NCI-H146 treated with DMSO at 0.1 percent for 48 hours (cell line): Measurements from ENCODE around the gene MMP15.

ENCODE experiments used
- DNase-seq: peaks from one replicate; lab custom pipeline; 2025; ENCODE audit not compliant: unreplicated experiment; lab: John Stamatoyannopoulos, UW

Gene MMP15

DNA sequence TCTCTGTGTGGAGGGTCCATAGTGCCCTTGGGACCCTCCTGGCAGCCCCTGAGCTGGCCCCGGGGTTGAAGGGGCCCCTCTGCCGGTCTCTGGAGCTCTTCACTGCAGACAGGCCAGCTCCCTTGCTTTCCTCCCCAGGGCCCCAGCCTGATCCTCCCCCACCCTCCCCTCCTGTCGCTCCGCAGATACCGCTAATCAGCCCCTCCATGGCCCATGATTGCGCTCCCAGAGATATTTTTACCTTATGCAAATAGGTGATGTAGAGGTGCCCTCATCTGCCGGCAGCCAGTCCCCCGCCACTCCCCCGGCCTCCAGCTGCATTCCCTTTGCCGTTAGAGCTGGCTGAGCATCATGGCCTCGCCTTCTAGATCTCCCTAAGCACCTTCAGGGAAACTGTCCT lies 9.2 kb downstream of the MMP15 start:
- DNase-seq, result no peak

DNA sequence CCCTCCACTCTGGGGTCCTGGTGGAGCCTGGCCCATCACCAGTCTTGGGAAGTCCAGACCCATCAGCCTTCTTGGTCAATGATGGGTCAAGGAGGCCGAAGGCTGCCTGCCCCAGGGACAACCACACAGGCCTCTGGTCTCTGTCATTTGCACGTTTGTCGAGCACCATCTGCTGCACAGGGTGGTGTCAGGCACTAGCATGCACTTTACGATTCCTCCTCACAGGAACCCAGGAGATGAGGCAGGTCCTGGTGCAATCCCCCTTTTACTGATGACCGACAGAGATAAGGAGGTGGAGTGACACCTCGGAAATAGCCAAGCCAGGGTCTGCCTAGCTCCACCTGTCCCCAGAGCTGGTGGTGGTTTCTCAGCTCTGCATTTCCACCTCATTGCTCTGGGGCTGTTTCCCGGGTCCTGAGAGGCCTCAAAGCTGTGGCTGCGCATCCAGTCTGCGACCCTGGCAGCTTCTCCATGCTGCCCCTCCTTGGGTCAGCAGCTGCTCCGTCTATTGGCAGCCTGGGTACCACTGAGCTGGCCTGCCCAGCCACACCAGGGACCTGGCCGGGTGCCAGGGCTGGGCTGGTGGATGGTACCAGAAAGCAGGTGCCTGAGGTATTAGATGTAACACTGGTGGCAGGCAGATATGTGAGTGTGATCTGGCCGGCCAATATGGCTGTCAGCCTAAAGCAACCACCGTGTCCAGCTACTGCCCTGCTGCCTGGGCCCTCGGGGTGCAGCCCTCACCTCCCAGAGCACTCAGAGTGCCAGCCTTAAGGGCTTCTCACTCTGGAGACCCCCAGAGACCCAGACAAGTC lies 10.0 kb downstream of the MMP15 start:
- no peak for DNase-seq

DNA sequence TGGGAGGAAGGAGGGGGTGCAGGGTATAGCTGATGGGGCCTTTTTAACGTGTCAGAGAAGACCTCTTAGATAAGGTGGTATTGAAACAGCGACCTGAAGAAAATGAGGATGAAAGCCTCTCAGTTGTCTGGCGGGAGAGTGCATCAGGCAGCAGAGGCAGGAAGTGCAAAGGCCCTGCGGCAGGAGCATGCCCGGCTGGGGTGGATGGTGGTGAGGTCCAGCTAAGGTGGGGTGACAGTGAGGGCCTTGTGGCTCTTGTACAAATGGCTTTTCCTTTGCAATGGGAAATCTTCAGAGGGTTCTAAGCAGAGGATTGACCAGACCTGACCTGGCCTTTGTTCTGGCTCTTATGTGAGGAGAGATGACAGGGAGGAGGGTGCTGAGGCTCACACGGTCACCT lies 11.4 kb downstream of the MMP15 start:
- no peak for DNase-seq

DNA sequence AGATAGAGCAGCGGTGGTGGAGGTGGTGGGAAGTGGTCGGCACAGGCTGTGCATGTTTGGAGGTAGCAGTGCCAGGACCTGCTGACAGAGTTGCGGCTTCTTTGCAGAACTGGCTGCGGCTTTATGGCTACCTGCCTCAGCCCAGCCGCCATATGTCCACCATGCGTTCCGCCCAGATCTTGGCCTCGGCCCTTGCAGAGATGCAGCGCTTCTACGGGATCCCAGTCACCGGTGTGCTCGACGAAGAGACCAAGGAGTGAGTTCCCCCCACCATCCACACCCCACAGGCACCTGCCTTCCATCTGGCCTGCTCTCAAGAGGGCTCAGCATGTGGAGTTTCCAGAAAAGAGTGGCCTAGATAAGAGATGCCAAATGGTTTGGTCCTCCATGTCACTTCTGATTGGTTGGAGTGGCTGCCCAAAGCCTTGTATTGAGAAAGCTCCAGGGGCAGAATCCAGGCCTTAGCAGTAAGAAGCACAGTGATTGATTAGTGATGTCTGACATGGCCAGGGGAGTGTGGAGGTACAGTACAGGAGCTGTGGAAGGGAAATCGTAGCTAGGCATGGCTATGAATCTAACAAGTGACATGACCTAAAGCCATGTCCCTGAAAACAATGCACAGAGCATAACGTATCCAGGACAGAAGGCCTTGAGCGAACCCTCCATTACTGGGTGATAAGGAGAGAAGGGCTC lies 12.0 kb downstream of the MMP15 start:
- no peak for DNase-seq

DNA sequence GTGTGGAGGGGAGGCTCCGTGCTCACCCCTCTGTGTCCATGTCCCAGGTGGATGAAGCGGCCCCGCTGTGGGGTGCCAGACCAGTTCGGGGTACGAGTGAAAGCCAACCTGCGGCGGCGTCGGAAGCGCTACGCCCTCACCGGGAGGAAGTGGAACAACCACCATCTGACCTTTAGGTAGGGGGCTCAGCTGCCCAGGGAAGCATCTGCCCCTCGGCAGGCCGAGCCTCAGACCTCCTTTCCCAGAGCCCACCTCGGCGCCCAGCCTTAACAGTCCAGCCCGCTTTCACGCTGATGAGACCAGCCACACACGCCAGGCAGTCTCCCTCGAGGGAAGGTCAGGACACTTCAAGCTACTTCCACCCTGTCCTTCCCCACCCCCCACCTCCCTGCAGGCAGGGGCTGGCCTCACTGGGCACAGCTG lies 12.7 kb downstream of the MMP15 start:
- no peak for DNase-seq

DNA sequence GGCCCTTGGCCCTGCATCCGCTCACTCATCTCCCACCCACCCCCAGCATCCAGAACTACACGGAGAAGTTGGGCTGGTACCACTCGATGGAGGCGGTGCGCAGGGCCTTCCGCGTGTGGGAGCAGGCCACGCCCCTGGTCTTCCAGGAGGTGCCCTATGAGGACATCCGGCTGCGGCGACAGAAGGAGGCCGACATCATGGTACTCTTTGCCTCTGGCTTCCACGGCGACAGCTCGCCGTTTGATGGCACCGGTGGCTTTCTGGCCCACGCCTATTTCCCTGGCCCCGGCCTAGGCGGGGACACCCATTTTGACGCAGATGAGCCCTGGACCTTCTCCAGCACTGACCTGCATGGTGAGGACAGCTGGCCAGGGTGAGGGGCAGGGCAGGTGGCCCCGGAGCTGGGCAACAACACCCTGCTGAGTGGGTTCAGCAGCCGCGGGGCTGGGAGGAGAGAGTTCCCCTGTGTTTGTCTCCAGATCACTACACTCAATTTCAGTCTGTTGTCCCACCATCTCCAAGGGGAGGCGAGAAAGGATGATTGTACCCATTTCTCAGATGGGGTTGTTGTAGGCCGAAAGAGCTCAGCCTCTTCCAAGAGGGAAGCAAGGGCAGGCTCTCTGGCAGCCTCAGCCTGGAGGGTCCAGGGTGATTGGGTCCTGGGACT lies 14.4 kb downstream of the MMP15 start:
- DNase-seq, result no peak

DNA sequence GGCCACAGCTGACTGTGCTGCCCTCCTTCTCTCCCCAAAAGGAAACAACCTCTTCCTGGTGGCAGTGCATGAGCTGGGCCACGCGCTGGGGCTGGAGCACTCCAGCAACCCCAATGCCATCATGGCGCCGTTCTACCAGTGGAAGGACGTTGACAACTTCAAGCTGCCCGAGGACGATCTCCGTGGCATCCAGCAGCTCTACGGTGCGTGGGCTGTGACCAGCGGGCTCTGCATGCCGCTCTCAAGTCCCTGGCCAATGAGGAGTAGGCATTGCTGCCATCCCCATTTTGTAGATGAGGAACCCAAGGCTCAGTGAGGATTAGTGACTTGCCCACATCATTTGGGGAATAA lies 14.9 kb downstream of the MMP15 start:
- no peak for DNase-seq

DNA sequence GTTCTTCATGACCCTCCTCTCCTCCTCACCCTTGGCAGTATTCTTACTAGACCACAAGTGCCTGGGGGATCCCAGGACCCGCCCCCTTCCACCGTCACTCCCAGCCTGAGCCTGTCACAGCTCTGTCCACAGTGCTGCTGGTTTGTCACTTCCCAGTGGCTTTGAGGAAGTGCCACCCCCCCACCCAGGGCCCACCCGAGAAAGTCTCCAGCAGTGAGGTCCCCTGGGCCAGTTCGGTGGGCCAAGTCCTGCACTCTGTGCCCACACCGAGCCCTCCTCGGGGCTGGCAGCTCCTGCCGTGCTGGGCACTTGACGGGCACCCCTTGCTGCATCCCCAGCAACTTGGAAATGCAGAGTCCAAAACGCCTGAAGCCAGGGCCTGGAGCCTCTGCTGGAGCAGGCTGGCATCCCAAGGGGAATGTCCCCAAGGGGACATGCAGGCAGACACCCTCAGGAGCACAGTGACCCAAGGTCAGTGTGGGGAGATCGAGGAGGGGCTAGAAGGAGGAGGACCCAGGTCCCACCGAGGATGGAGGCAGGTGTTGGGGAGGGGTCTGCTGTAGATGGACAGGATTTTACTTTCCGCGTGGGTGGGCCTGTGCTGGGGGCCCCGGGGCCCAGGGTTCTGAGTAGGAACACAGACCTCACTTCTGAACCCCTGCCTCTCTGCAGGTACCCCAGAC lies 15.5 kb downstream of the MMP15 start:
- DNase-seq, result no peak

DNA sequence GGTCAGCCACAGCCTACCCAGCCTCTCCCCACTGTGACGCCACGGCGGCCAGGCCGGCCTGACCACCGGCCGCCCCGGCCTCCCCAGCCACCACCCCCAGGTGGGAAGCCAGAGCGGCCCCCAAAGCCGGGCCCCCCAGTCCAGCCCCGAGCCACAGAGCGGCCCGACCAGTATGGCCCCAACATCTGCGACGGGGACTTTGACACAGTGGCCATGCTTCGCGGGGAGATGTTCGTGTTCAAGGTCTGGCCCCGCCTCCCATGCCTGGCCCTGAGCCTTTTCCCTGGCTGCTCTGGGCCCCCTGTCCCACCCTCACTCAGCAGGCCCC lies 16.0 kb downstream of the MMP15 start:
- DNase-seq, result no peak

GRCh38 chr16:58042001-58042885 lies 16.7 kb downstream of the MMP15 start:
- DNase-seq, result no peak

GRCh38 chr16:58042886-58043515 lies 17.4 kb downstream of the MMP15 start:
- no peak for DNase-seq

- no peak for DNase-seq
Measured at GRCh38 chr16:58043571-58044155, 18.1 kb downstream of the MMP15 start.

DNA sequence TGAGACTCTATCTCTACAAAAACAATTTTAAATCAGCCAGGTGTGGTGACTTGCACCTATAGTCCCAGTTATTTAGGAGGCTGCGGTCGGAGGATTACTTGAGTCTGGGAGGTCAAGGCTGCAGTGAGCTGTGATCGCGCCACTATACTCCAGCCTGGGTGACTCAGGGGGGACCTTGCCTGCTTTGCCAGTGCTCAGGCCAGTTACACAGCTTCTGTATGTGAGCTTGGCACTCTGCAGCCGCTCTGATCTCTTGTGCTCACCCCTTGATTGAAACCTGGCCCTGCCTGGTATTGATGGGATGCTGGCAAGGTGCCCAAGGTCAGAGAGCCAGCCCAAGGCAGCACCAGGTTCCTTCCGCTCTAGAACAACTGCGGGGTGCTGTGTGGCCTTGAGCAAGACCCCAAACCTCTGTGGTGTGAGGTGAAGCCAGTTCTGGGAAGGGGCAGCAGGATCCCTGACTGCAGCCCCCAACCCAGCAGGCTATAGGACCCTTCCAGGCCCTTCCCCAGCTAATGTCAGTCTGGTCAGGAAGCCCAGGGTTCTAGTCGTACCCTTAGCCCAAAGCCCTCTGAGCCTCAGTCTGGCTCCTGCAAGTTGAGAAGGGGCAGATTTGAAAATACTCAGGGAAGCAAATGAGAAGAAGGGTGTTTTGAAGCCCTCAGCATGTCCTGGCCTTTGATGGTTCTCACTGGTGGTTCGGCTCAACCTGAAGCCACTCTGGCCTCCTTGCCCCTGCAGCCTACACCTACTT lies 18.9 kb downstream of the MMP15 start:
- DNase-seq, result no peak

- DNase-seq, result no peak
Measured at GRCh38 chr16:58045096-58045495, 19.5 kb downstream of the MMP15 start.

GRCh38 chr16:58046054-58046881 lies 20.7 kb downstream of the MMP15 start:
- DNase-seq, result no peak

DNA sequence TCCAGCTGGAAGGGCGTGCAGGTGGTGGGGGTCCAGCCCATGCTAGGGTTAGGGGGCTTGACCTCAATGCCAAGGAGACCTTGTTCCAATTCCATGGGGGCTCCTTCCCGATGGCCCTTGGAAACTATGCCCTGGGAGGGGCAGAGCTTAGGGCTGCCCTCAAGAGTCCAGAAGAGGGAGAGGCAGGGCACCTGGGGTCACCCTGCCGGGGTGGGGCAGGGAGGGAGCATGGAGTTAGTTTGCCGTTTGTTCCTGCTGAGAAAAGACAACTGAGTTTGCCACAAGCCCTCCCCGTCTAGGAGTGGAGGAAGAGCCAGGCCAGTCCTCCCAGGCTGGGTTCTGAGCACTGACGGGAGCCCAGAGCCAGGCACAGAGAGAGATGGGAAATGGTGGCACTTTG lies 21.4 kb downstream of the MMP15 start:
- DNase-seq, result no peak

DNA sequence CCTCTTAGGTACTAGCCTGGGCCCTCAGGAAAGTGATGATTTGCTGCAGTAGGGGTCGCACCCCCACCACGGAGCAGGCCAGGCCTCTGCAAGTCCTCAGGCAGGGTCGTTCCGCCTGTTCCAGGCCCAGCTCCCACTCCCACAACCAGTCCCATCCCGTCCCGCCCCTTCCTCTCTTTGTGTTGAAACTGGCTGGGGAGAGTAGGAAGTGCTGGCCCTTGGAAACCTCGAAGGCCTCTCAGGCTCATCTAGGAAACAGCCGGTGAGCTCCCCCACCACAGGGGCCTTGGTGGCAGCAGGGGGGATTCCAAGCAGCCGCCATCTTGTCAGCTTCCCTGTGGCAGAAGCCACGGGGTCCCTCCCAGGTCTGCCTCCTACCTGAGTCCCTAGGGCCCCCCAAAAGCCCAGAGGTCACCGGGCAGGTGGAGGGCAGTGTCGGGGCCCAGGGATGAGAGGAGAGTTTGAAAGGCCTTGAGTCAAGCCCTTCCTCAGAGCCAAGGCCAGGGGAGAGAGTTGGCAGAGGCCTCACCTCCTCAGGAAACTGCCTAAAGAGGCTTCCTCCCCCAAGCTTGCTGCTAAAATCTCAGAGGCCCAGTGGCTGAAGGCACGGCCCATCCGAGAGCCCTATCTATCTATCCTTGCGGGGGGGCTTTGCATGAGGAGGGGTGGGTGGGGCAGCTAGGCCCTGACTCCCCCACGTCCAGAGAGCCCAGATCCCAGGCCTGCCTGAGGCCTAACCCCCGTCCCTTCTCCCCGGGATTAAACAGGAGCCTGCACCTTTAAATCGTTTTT lies 22.2 kb downstream of the MMP15 start:
- DNase-seq, result no peak
